NCI-H146 treated with DMSO at 0.1 percent for 48 hours (cell line): ENCODE measurements around the gene RCN2.
"Not testable (repeated sequence)": the region's sequence is repeated elsewhere in the genome, so short reads cannot be mapped to it uniquely, and the experiment has no call there.

Experiments used
- DNase-seq: peaks from one replicate; lab custom pipeline; 2025; ENCODE audit not compliant: unreplicated experiment; lab: John Stamatoyannopoulos, UW

RCN2 gene

DNA sequence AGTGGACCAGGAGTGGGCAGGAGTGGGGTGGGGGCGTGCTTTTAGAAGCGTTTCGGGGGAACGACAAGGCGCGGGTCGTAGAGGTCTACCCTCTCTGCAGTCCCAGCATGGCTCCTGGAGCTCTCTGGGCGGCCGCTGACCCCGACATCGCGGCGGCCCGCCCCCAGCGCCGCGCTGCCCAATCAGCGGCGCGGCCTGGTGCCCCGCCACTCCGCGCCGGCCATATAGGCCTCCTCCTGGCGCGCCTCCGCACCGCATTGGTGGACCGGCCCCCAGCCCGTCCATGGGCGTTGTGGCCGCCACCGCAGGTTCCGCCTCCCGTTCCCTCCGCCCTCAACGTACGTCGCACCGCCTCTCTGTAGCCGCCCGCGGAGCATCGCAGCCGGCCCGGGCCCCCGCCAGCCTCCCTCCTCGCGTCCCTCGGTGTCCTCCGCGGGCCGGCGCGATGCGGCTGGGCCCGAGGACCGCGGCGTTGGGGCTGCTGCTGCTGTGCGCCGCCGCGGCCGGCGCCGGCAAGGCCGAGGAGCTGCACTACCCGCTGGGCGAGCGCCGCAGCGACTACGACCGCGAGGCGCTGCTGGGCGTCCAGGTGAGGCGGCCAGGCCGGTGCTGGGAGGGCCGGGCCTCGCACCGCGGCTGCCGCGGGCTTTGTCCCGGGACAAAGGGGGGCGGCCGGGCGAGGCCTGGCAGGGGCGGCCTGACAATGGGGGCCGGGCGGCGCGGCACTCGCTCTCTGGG, at the start of gene RCN2:
Gene RCN2, plus strand, starts transcription at position 353 of the 738 bp plus-strand sequence. Its CDS starts 93 bp downstream, at position 446.
- DNase-seq, result peak; percentile 94

DNA sequence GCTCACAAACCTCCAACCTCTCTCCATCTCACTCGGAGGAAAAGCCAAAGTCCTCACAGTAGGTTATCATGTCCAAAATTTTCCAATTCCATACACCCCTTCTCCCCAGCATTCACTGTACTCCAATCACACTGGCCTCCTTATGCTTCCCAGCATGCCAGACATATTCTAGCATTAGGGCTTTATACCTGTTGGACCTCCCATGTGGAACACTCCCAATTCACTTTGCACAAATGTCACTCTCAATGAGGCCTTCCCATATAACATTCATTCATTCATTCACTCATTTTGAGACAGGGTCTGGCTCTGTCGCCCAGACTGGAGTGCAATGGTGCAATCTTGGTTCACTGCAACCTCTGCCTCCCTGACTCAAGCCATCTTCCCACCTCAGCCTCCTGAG, 46.3 kb upstream of the RCN2 start:
- no peak for DNase-seq

DNA sequence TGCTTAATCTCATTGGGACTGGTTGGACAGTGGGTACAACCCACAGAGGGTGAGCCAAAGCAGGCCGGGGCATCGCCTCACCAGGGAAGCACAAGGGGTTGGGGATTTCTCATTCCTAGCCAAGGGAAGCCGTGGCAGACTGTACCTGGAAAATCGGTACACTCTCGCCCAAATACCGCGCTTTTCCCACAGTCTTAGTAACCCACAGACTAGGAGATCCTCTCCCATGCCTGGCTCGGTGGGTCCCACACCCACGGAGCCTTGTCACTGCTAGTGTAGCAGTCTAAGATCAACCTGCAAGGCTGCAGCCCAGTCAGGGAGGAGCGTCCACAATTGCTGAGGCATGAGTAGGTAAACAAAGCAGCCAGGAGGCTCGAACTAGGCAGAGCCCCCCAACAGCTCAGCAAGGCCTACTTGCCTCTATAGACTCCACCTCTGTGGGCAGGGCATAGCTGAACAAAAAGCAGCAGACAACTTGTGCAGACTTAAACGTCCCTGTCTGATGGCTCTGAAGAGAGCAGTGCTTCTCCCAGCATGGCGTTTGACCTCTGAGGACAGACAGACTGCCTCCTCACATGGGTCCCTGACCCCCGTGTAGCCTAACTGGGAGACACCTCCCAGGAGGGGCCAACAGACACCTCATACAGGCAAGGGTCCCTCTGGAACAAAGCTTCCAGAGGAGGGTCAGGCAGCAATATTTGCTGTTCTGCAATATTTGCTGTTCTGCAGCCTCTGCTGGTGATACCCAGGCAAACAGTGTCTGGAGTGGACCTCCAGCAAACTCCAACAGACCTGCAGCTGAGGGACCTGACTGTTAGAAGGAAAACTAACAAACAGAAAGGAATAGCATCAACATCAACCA, 44.0 kb upstream of the RCN2 start:
- not testable (repeated sequence) for DNase-seq

- DNase-seq, result not testable (repeated sequence)
These were observed 38.7 kb upstream of the RCN2 start for GRCh38 chr15:76892836-76893235.

GRCh38 chr15:76894174-76894573, 37.4 kb upstream of the RCN2 start:
- DNase-seq, result no peak

DNA sequence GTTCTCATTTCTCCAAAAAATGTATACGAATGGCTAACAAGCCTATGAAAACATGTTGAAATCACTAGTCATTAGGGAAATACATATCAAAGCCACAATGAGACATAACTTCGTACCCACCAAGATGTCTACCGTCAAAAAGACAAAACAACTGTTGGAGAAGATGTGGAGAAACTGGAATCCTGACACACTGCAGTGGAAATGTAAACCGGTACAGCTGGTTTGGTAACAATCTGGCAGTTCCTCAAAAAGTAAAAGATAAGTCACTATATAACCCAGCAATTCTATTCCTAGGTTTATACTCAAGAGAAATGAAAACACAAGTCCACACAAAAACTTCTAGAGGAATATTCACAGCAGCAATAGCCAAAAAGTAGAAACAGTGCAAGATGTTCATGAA, 33.4 kb upstream of the RCN2 start:
- DNase-seq, result no peak

DNA sequence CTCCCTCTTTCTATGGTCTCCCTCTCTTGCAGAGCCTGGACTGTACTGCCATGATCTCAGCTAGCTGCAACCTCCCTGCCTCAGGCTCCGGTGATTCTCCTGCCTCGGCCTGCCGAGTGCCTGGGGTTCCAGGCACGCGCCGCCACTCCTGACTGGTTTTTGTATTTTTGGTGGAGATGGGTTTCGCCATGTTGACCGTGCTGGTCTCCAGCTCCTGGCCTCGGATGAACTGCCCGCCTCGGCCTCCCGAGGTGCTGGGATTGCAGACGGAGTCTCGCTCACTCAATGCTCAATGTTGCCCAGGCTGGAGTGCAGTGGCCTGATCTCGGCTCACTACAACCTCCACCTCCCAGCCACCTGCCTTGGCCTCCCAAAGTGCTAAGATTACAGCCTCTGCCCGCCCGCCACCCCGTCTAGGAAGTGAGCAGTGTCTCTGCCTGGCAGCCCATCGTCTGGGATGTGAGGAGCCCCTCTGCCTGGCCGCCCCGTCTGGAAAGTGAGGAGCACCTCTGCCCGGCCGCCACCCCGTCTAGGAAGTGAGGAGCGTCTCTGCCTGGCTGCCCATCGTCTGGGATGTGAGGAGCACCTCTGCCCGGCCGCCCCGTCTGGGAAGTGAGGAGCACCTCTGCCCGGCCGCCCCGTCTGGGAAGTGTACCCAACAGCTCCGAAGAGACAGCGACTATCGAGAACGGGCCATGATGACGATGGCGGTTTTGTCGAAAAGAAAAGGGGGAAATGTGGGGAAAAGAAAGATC, 32.2 kb upstream of the RCN2 start:
- DNase-seq, result not testable (repeated sequence)

DNA sequence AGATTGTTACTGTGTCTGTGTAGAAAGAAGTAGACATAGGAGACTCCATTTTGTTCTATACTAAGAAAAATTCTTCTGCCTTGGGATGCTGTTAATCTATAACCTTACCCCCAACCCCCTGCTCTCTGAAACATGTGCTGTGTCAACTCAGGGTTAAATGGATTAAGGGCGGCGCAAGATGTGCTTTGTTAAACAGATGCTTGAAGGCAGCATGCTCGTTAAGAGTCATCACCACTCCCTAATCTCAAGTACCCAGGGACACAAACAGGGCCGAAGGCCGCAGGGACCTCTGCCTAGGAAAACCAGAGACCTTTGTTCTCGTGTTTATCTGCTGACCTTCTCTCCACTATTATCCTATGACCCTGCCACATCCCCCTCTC, 31.6 kb upstream of the RCN2 start:
- not testable (repeated sequence) for DNase-seq

- DNase-seq, result no peak
These were observed 29.6 kb upstream of the RCN2 start for GRCh38 chr15:76901965-76902364.

- DNase-seq, result no peak
These were observed 28.3 kb upstream of the RCN2 start for GRCh38 chr15:76903251-76903681.

DNA sequence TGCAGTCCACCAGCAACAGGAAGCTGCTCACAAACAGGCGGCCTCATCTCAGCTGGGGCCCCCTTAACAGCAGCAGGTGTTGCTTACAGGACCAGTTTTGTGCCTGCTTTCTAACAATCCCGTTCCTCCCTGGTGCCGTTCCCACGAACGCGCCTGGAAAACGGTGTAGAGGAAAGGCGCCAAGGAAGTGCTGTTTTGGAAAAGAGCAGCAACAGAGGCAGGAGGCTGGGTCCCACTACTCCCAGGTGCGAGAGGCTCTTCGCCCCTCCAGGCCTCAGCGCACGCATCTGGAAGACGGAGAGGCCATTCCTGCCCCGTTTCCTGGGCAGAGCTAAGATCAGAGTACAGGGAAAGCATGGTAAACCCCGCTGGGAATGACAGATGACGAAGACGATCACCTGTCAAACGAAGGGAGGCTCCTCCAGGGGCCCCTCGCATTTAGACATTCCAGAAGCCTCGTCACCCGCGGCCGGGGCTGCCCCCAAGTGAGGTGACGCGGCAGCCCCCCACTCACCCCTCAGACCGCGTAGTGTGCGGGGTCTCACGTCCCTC, 27.0 kb upstream of the RCN2 start:
- peak; percentile 22 for DNase-seq

GRCh38 chr15:76905013-76905839, 26.3 kb upstream of the RCN2 start, which contains the start of gene SCAPER:
Gene SCAPER (minus strand): TSS chr15:76905340. CDS start chr15:76883817, 21,523 bp downstream.
- DNase-seq, result peak; percentile 62

- no peak for DNase-seq
These were observed 25.7 kb upstream of the RCN2 start for GRCh38 chr15:76905855-76906254.

DNA sequence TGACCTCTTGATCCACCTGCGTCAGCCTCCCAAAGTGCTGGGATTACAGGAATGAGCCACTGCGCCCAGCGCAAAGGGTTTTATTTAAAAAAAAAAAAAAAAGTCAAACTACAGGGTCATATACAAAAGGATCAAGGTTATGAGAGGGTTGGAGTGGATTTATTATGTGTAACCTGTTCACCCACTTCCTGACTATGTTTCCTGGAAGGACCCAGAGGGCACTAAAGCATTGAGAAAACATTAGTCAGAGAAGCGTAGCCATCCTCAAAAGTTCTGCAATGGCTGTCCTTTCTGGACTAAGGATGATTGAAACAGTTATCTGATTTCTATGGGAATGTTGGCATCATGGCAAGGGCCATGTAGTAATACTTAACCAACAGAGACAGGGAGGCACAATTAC, 19.1 kb upstream of the RCN2 start:
- DNase-seq, result no peak

DNA sequence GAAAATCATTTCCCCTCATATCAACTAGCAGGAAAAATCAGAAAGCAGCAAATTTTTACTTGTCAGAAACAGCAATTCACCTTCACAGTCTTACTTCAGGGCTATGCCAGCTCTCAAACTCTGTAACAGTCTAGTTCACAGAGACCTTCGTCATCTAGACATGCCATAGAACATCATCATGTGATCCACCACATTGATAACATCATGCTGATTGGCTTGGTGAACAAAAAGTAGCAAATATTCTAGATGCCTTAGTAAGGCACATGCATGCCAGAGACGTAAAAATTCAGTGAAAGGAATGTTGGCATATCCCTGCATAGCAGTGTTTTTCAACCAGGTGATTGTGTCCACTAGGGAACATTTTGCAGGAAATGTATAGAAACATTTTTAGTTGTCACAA, 17.8 kb upstream of the RCN2 start:
- DNase-seq, result no peak

GRCh38 chr15:76916369-76916768, 15.2 kb upstream of the RCN2 start:
- no peak for DNase-seq

- DNase-seq, result no peak
These were observed 3.3 kb upstream of the RCN2 start for GRCh38 chr15:76928201-76928600.

- no peak for DNase-seq
These were observed 2.4 kb upstream of the RCN2 start for GRCh38 chr15:76929011-76929760.

DNA sequence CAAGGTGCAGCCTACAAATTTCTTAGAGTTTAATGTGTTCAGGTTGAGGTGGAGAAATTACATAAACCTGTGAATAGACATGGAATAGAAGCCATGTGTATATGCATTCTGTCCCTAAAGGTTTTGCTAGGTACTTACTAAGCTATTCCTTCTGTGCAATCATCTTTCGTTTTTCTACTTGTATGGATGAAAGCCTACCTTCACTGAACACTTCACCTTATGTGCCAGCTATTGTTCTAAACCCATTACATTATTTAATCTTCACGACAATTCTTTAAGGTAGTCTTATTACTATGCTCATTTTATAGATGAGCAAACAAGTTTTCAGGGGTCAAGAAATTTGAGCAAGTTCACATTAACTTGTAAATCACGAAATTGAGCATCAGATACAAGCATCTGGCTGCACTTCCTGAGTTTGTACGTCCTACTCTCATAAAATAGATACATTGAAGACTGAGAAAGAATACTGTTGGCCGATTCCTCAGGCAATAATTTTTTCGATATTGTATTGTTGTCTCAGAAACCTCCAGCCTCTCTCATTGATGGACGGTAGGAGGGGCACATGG, 635 bp upstream of the RCN2 start:
- no peak for DNase-seq
